ENCODE data around the gene SGF29. TPM values are rescaled to one million over a fixed set of nuclear protein-coding genes. Genes with fewer than 3 reads are reported as not detected.
A peak's percentile ranks its signal among the peaks of the same experiment; 100 is the strongest.
"Not testable (repeated sequence)": the region's sequence is repeated elsewhere in the genome, so short reads cannot be mapped to it uniquely, and the experiment has no call there.

SGF29 gene
- total RNA-seq, 2 donors from 2014 or later = 24.0 to 35.8 TPM

DNA sequence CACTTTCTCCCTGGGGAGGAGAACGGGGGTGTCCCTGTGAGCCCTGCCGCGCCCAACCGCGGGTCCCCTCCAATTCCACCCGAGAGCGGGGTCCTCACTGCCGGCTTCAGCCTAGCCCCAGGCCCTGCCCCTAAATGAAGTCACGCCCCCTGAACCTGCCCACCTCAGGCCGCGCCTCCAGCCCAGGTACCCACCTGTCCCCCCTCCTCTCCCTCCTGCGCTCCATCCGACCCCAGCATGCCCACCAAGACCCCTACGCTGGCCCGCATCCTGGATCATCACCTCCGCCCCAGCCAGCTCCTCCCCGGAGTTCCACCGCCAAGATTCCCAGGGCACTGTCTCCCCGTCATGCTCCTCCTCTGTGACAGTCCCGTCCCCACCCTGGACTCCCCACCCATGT is 47.2 kb downstream of the SGF29 start:
- not testable (repeated sequence) for H3K9me3 Mint-ChIP-seq; H3K27me3 Mint-ChIP-seq; DNase-seq (ENCODE audit: low spot score); H3K4me3 Mint-ChIP-seq; H3K4me1 Mint-ChIP-seq (ENCODE audit: low read depth in 2 of 2); ATAC-seq; H3K27ac Mint-ChIP-seq; H3K36me3 Mint-ChIP-seq

GRCh38 chr16:28601589-28601988 is 47.9 kb downstream of the SGF29 start:
- not testable (repeated sequence) for H3K9me3 Mint-ChIP-seq; ATAC-seq; H3K27ac Mint-ChIP-seq; H3K4me1 Mint-ChIP-seq (ENCODE audit: low read depth in 2 of 2); H3K27me3 Mint-ChIP-seq; H3K4me3 Mint-ChIP-seq; DNase-seq (ENCODE audit: low spot score); H3K36me3 Mint-ChIP-seq

DNA sequence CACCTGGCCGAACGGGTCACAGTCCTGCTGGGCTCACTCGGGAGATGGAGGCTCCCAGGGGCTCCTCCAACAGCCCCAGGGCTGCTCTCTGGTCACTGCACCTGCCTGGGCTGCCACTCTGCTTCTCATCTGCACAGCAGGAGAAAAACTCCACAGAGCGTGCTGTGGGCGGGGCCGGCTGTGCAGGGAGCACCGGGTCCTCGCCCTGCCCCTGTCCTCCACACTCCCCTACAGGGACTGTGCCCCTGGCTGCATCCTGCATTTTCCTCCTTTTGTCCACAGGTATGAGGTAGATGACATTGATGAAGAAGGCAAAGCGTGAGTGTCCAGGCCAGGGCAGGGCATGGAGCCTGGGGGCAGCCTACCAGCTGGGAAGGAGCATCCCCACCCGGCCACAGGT is 48.3 kb downstream of the SGF29 start:
- H3K27ac Mint-ChIP-seq; H3K36me3 Mint-ChIP-seq; H3K9me3 Mint-ChIP-seq; DNase-seq (ENCODE audit: low spot score); ATAC-seq; H3K27me3 Mint-ChIP-seq; H3K4me3 Mint-ChIP-seq; H3K4me1 Mint-ChIP-seq (ENCODE audit: low read depth in 2 of 2): not testable (repeated sequence)

DNA sequence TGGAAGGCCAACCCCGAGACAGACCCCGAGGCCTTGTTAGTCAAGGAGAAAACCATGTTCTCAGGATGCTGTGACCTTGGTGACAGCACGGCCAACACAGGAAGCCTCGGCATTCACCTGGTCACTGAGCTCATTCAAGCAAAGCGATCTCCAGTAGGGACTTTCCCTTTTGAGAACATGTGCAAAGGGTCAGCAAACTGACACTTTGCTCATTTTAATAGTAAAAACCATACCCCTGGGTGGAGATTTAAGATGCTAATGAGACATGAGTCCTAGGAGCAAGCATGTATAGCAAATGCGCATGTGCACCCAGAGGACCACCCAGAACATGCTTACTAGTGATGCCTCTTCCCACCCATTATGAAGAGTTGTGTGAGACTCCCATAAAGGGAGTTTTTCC is 48.8 kb downstream of the SGF29 start:
- Mint-ChIP-seq H3K9me3 (no peaks in the 10 kb centered on the region), H3K27me3 (no peaks in the 10 kb centered on the region), H3K4me3 (no peak overlapping the region), H3K36me3 (no peaks in the 10 kb centered on the region), H3K4me1 (ENCODE audit: low read depth in 2 of 2) (no peaks in the 10 kb centered on the region), H3K27ac (no peak overlapping the region)
- ATAC-seq = no peak
- no peak for DNase-seq (ENCODE audit: low spot score)

DNA sequence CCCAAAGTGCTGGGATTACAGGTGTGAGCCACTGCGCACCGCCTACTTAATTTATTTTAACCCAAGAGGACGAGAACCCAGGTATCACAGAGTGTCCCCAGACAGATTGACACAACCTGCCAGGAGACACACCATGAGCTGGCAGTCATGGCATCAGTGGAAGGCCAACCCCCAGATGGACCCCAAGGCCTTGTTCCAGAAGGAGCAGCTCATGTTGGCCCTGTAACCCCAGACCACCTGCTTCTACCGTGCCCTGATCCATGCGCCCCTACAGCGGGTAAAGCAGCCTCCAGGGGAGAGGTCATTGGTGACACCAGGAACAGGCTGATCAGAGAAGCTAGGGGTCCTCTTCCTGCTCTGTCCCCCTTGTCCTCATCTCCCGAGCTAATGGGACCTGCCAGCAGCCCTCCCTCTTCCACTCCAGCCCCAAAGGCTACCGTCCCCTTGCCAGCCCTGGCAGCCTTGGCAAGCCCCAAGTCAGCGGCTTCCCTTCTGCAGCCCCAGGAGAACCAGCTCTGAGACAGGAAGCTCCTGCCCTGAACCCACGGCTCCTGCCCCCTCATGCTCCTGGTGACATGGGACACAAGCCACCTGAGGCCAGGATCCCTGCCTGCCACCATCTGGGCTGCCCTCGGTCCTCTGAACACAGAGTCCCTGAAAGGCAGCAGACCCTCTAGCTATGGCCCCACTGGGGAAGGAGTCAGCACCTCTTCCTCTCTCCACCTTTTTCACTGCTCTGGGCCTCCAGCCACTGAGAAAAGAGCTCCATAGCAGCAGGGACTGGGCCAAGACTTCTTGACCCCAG is 49.9 kb downstream of the SGF29 start:
- H3K4me1 Mint-ChIP-seq (ENCODE audit: low read depth in 2 of 2) = no peaks in the 10 kb centered on the region
- no peak overlapping the region for H3K27ac Mint-ChIP-seq
- H3K36me3 Mint-ChIP-seq = no peaks in the 10 kb centered on the region
- H3K9me3 Mint-ChIP-seq = no peaks in the 10 kb centered on the region
- DNase-seq (ENCODE audit: low spot score) = no peak
- ATAC-seq = no peak
- no peak overlapping the region for H3K4me3 Mint-ChIP-seq
- H3K27me3 Mint-ChIP-seq = no peaks in the 10 kb centered on the region

DNA sequence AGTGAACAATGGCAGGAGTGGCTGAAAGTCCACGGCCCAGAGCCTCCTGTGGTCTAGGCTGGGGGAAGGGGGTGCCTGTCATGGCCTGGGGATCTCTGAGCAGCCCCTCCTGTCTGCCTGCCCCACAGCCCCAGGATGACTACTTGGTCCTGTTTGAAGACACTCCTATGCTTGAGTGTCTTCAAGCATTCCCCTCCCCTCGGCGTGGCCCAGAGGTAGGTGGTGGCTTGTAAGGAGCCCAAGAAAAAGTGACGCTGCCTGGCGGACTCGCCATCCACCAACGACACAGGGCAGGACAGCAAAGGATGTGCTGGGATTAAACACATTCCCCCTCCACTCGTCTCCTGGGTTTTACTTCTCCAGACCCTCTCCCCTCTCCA is 50.5 kb downstream of the SGF29 start:
- H3K27ac Mint-ChIP-seq = no peak overlapping the region
- no peak for ATAC-seq
- H3K9me3 Mint-ChIP-seq = no peaks in the 10 kb centered on the region
- H3K4me1 Mint-ChIP-seq (ENCODE audit: low read depth in 2 of 2) = no peaks in the 10 kb centered on the region
- H3K27me3 Mint-ChIP-seq = no peaks in the 10 kb centered on the region
- DNase-seq (ENCODE audit: low spot score) = no peak
- H3K4me3 Mint-ChIP-seq = no peak overlapping the region
- H3K36me3 Mint-ChIP-seq = no peaks in the 10 kb centered on the region

DNA sequence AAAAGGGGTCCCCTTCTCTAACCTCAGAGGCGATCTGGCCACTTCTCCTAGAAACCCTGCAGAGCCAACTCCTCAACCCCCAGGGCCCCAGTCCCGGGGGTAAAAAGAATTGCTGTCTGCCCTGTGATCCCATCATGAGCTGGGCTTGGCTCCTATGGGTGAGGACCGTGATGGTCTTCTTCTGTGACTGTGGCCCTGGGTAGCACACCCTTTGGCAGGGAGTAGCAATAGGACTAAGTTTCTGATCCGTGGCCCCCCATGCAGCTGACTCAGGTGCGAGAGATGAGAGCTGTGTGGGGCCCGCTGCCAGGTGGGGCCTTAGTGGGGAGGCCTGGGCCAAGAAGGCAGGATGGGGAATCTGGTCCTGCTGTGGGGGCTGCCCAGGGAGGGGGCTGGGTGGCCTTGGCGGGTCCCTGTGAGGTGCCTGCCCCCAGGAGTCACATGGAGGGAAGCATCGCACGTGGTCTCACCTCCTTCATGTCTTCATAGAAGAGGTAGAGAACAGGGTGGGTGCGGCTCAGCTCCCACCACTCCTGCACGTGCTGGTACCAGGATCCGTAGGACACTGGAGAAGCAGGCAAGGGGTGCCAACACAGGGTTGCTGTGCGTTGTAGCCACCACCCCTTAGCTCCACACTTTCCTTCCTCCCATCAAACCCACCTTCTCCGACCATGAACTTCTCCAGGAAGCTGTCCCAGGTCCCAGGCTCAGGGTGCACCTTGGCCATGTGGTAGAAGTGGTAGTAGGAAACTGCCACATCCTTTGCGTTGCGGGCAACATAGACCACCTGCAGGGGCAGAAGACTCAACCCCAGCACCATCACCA is 52.8 kb downstream of the SGF29 start:
- Mint-ChIP-seq H3K4me1 (ENCODE audit: low read depth in 2 of 2) (peaks cover 0 to 8% of the 10 kb centered on the region in 2 donors), H3K27ac (peak overlapping the region in 1 of 2 donors; percentile 46)

DNA sequence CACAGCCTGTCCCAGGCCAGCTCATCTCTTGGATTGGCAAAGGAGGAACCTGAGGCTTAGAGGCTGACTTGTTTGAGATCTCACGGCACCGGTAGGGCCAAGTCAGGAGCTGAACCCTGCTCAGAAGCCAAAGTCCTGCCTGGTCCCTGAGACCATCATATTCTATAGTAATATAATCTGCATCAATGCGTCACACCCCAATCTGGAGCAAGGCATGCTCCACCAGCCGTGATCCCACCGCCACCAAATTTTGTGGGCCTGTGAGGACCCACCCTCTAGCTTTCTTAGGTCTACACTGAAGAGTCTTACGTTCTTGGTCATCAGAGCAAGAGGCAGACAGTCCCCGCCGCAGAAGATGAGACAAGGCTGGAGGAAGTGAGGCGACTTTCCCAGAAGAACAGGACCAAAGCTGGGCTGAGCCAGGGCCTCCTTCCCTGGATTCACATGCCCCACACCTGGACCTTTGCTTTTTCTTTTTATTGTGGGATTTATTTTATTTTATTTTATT is 53.5 kb downstream of the SGF29 start:
- H3K36me3 Mint-ChIP-seq = no peaks in the 10 kb centered on the region
- H3K9me3 Mint-ChIP-seq = no peaks in the 10 kb centered on the region
- H3K27me3 Mint-ChIP-seq = no peaks in the 10 kb centered on the region
- H3K27ac Mint-ChIP-seq = peak overlapping the region in 1 of 2 donors; percentile 46
- ATAC-seq (no peak), DNase-seq (ENCODE audit: low spot score) (no peak)
- H3K4me1 Mint-ChIP-seq (ENCODE audit: low read depth in 2 of 2) = peaks cover 0 to 8% of the 10 kb centered on the region in 2 donors
- H3K4me3 Mint-ChIP-seq = no peak overlapping the region

More for the DNA sequence above, 52.8 kb downstream of the SGF29 start:
- DNase-seq (ENCODE audit: low spot score) = no peak
- Mint-ChIP-seq H3K4me3 (no peak overlapping the region), H3K27me3 (no peaks in the 10 kb centered on the region), H3K36me3 (no peaks in the 10 kb centered on the region), H3K9me3 (no peaks in the 10 kb centered on the region)
- no peak for ATAC-seq

DNA sequence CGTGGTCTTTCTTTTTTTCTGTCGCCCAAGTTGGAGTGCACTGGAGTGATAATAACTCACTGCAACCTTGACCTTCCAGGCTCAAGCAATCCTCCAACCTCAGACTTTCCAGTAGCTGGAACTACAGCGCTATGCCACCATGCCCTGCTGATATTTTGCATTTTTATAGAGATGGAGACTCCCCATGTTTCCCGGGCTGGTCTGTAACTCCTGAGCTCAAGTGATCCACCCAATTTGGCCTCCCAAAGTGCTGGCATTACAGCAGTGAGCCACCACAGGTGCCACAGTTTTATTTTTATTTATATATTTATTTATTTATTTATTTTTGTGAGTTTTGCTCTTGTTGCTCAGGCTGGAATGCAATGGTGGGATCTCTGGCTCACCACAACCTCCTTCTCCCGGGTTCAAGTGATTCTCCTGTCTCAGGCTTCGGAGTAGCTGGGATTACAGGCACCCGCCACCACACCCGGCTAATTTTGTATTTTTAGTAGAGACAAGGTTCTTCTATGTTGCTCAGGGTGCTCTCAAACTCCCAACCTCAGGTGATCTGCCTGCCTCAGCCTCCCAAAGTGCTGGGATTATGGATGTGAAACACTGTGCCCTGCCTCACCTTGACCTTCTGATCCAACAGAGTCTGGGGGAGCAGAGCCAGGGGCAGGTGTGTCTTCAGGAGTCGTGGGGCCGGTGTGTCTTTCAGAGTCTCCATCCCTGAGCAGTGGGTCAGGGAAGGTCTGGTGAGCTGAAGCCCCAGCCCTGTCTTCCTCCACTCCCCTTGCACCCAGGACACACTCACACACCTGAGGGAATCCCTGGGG is 54.2 kb downstream of the SGF29 start:
- not testable (repeated sequence) for H3K36me3 Mint-ChIP-seq; DNase-seq (ENCODE audit: low spot score); H3K4me3 Mint-ChIP-seq; H3K4me1 Mint-ChIP-seq (ENCODE audit: low read depth in 2 of 2); ATAC-seq; H3K9me3 Mint-ChIP-seq; H3K27ac Mint-ChIP-seq; H3K27me3 Mint-ChIP-seq

- not testable (repeated sequence) for H3K36me3 Mint-ChIP-seq; H3K27ac Mint-ChIP-seq; ATAC-seq; H3K27me3 Mint-ChIP-seq; H3K9me3 Mint-ChIP-seq; H3K4me1 Mint-ChIP-seq (ENCODE audit: low read depth in 2 of 2); DNase-seq (ENCODE audit: low spot score); H3K4me3 Mint-ChIP-seq
These were observed 54.7 kb downstream of the SGF29 start for GRCh38 chr16:28608496-28608808.

DNA sequence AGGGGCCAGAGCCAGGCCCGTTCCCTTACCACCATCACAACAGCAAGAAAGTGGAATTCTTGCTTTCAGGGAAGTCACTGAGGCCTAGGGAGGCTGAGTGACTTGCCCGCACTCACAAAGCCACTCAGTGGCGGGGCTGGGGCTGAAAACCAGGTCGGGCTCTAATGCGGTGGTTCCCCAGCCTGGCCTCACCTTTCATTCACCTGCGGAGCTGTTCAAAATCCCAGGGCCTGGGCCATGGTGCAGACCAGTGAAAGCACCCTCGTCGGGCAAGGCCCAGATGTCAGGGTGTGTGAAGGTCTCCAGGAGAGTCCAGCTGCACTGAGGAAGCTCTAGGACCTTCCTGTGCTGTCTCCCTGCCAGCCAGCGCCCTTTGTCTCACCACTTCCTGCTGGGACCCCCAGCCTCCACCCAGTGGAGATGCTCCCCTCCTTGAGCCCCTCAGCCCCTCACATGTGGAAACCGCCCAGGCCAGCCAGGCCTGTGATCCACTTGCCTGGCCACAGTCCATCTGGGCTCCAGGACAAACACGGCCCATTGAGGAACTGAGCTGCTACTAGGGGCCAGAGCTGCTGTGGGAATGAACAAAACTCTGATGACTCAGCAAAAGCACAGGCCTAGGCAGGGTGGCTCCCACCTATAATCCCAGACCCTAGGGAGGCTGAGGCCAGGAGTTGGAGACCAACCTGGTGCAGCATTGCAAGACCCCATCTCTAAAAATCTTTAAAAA is 55.3 kb downstream of the SGF29 start:
- not testable (repeated sequence) for H3K27me3 Mint-ChIP-seq; H3K4me1 Mint-ChIP-seq (ENCODE audit: low read depth in 2 of 2); H3K9me3 Mint-ChIP-seq; DNase-seq (ENCODE audit: low spot score); ATAC-seq; H3K4me3 Mint-ChIP-seq; H3K36me3 Mint-ChIP-seq
- peak overlapping the region in 1 of 2 donors; percentile 62 for H3K27ac Mint-ChIP-seq

- Mint-ChIP-seq H3K27me3 (no peaks in the 10 kb centered on the region), H3K4me3 (no peak within 1 kb of the TSS), H3K36me3 (no peaks in the 10 kb centered on the region), H3K9me3 (no peaks in the 10 kb centered on the region), H3K27ac (peak within 1 kb of the TSS in 1 of 2 donors; percentile 62), H3K4me1 (ENCODE audit: low read depth in 2 of 2) (peaks cover 0 to 8% of the 10 kb centered on the region in 2 donors)
- DNase-seq (ENCODE audit: low spot score) (no peak), ATAC-seq (no peak)
These were observed 56.2 kb downstream of the SGF29 start, which contains the start of gene SULT1A1 for GRCh38 chr16:28609631-28610594. Gene SULT1A1 (minus strand): TSS chr16:28610044. CDS start chr16:28608855, 1,189 bp downstream.

Data from natural killer cell treated with Interleukin-12 subunit alpha and Interleukin-12 subunit beta and Interleukin-15 and Interleukin-18, amount 100 ng/mL, for 72 hours (primary cell).